Measurements from ENCODE around the gene MPP2. TPM values are rescaled to one million over a fixed set of nuclear protein-coding genes. Genes with fewer than 3 reads are reported as not detected.

The MPP2 gene
- total and polyA plus RNA-seq, 9 of the 15 experiments (the other 6 are each of a cell fraction or from before 2014, with no cell fraction given) = 0.04 to 1.0 (median 0.24) TPM

DNA sequence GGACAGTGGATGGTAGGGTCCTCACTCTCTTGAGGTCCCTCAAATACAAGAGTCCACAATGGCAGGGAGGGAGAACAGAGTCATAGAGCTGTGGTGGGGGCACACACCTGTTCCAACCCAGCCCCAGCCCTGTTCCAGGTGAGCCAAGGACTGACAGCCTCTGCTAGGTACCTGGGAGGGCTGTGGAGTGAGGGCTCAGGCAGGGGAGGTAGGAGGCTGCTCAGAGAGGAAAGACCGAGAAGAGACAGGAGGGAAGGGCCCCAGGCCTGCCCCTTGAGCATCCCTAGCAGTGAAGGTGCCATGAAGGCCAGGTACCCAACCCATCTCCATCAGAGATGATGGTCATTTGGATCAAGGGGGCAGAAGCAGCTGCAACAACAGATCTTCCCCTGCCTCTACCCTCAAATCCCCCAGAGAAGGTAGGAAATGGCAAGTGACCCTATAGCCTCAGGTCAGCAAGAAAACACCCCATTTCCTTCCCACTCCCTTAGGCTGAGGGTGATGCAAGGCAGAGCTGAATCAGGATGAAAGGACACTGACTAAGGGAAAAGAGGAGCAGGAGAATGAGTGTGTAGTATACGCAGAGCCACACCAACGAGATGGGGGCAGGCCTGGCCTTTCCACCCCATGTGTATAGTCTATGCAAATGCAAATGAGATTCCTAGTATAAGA is 31.7 kb downstream of the MPP2 start (continued):
- TF ChIP-seq, protein P1, sequence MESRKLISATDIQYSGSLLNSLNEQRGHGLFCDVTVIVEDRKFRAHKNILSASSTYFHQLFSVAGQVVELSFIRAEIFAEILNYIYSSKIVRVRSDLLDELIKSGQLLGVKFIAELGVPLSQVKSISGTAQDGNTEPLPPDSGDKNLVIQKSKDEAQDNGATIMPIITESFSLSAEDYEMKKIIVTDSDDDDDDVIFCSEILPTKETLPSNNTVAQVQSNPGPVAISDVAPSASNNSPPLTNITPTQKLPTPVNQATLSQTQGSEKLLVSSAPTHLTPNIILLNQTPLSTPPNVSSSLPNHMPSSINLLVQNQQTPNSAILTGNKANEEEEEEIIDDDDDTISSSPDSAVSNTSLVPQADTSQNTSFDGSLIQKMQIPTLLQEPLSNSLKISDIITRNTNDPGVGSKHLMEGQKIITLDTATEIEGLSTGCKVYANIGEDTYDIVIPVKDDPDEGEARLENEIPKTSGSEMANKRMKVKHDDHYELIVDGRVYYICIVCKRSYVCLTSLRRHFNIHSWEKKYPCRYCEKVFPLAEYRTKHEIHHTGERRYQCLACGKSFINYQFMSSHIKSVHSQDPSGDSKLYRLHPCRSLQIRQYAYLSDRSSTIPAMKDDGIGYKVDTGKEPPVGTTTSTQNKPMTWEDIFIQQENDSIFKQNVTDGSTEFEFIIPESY (CRISPR knock-in tag; IDR thresholded peaks at IDR 0.05) = no peak
- TF ChIP-seq, protein P2, sequence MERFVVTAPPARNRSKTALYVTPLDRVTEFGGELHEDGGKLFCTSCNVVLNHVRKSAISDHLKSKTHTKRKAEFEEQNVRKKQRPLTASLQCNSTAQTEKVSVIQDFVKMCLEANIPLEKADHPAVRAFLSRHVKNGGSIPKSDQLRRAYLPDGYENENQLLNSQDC (CRISPR knock-in tag; IDR thresholded peaks at IDR 0.05) = no peak
- TF ChIP-seq ZNF584 (CRISPR knock-in tag; IDR thresholded peaks at IDR 0.05; ENCODE audit: low read depth) (no peak), ZNF76 (CRISPR knock-in tag; IDR thresholded peaks at IDR 0.05; ENCODE audit: borderline replicate concordance) (no peak), BCL6 (CRISPR knock-in tag; IDR thresholded peaks at IDR 0.05) (no peak), POLR2AphosphoS5 (IDR thresholded peaks at IDR 0.05; ENCODE audit: control insufficient read depth, insufficient read depth, low read depth, low read length) (peak; percentile 79), ELF2 (CRISPR knock-in tag; IDR thresholded peaks at IDR 0.05) (no peak), ASH1L (IDR thresholded peaks at IDR 0.05; ENCODE audit: borderline replicate concordance, low read depth, partially characterized antibody) (no peak), SIN3B (IDR thresholded peaks at IDR 0.05; ENCODE audit: low read depth) (no peak), POLR2A (conservative IDR thresholded peaks at IDR 0.05) (peak; percentile 71), SLC30A9 (CRISPR knock-in tag; IDR thresholded peaks at IDR 0.05) (no peak), SIRT6 (IDR thresholded peaks at IDR 0.05; ENCODE audit: low read depth, low read length) (no peak)
- TF ChIP-seq, protein P3, sequence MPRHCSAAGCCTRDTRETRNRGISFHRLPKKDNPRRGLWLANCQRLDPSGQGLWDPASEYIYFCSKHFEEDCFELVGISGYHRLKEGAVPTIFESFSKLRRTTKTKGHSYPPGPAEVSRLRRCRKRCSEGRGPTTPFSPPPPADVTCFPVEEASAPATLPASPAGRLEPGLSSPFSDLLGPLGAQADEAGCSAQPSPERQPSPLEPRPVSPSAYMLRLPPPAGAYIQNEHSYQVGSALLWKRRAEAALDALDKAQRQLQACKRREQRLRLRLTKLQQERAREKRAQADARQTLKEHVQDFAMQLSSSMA (CRISPR knock-in tag; IDR thresholded peaks at IDR 0.05) = no peak
- TF ChIP-seq, protein P4, sequence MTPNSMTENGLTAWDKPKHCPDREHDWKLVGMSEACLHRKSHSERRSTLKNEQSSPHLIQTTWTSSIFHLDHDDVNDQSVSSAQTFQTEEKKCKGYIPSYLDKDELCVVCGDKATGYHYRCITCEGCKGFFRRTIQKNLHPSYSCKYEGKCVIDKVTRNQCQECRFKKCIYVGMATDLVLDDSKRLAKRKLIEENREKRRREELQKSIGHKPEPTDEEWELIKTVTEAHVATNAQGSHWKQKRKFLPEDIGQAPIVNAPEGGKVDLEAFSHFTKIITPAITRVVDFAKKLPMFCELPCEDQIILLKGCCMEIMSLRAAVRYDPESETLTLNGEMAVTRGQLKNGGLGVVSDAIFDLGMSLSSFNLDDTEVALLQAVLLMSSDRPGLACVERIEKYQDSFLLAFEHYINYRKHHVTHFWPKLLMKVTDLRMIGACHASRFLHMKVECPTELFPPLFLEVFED (CRISPR knock-in tag; conservative IDR thresholded peaks at IDR 0.05) = no peak
- TF ChIP-seq, protein P5, sequence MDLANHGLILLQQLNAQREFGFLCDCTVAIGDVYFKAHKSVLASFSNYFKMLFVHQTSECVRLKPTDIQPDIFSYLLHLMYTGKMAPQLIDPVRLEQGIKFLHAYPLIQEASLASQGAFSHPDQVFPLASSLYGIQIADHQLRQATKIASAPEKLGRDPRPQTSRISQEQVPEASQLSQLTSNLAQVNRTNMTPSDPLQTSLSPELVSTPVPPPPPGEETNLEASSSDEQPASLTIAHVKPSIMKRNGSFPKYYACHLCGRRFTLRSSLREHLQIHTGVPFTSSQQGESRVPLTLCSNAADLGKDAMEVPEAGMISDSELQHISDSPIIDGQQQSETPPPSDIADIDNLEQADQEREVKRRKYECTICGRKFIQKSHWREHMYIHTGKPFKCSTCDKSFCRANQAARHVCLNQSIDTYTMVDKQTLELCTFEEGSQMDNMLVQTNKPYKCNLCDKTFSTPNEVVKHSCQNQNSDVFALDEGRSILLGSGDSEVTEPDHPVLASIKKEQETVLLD (IDR thresholded peaks at IDR 0.05) = no peak
- TF ChIP-seq, protein P6, sequence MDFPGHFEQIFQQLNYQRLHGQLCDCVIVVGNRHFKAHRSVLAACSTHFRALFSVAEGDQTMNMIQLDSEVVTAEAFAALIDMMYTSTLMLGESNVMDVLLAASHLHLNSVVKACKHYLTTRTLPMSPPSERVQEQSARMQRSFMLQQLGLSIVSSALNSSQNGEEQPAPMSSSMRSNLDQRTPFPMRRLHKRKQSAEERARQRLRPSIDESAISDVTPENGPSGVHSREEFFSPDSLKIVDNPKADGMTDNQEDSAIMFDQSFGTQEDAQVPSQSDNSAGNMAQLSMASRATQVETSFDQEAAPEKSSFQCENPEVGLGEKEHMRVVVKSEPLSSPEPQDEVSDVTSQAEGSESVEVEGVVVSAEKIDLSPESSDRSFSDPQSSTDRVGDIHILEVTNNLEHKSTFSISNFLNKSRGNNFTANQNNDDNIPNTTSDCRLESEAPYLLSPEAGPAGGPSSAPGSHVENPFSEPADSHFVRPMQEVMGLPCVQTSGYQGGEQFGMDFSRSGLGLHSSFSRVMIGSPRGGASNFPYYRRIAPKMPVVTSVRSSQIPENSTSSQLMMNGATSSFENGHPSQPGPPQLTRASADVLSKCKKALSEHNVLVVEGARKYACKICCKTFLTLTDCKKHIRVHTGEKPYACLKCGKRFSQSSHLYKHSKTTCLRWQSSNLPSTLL (IDR thresholded peaks at IDR 0.05) = no peak
- TF ChIP-seq, protein P7, sequence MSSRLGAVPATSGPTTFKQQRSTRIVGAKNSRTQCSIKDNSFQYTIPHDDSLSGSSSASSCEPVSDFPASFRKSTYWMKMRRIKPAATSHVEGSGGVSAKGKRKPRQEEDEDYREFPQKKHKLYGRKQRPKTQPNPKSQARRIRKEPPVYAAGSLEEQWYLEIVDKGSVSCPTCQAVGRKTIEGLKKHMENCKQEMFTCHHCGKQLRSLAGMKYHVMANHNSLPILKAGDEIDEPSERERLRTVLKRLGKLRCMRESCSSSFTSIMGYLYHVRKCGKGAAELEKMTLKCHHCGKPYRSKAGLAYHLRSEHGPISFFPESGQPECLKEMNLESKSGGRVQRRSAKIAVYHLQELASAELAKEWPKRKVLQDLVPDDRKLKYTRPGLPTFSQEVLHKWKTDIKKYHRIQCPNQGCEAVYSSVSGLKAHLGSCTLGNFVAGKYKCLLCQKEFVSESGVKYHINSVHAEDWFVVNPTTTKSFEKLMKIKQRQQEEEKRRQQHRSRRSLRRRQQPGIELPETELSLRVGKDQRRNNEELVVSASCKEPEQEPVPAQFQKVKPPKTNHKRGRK (tag; IDR thresholded peaks at IDR 0.05) = no peak
- TF ChIP-seq, protein P8, sequence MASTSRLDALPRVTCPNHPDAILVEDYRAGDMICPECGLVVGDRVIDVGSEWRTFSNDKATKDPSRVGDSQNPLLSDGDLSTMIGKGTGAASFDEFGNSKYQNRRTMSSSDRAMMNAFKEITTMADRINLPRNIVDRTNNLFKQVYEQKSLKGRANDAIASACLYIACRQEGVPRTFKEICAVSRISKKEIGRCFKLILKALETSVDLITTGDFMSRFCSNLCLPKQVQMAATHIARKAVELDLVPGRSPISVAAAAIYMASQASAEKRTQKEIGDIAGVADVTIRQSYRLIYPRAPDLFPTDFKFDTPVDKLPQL (IDR thresholded peaks at IDR 0.05; ENCODE audit: extremely low read depth, insufficient read length) = peak; percentile 58

Data from K562 (cell line).